Measurements from ENCODE around the gene MAPK12. TPM values are rescaled to one million over a fixed set of nuclear protein-coding genes. Genes with fewer than 3 reads are reported as not detected.
A peak's percentile ranks its signal among the peaks of the same experiment; 100 is the strongest.

The MAPK12 gene
- total RNA-seq, 1 donor from 2014 or later = 46.6 TPM

DNA sequence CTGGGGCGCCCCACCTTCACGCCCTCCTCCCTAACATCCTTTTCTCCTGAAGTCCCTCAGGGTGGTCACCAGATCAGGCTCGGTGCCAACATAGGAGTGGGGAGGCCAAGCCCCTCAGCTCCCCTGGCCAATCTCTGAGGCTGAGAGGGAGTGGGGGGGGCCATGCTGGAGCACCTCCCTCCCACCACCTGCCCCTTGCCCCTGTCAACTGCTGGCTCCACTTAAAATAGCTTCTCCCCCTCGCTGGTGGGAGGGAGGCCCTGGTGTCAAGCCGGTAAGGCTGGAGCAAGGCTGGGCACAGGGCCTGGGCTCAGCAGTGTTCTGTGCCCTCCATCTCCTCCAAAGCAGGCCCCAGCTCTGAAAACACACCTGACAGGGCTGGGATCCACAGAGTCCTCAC lies 41.1 kb upstream of the MAPK12 start:
- Mint-ChIP-seq H3K4me1 (ENCODE audit: low read depth) (peaks cover 68% of the 10 kb centered on the region), H3K9me3 (ENCODE audit: low read depth) (no peaks in the 10 kb centered on the region), H3K27ac (ENCODE audit: unreplicated experiment) (peak overlapping the region; percentile 99), H3K36me3 (ENCODE audit: low read depth) (no peaks in the 10 kb centered on the region), H3K4me3 (ENCODE audit: unreplicated experiment) (peak overlapping the region; percentile 33), H3K27me3 (ENCODE audit: low read depth) (no peaks in the 10 kb centered on the region)
- TF ChIP-seq, protein P1, sequence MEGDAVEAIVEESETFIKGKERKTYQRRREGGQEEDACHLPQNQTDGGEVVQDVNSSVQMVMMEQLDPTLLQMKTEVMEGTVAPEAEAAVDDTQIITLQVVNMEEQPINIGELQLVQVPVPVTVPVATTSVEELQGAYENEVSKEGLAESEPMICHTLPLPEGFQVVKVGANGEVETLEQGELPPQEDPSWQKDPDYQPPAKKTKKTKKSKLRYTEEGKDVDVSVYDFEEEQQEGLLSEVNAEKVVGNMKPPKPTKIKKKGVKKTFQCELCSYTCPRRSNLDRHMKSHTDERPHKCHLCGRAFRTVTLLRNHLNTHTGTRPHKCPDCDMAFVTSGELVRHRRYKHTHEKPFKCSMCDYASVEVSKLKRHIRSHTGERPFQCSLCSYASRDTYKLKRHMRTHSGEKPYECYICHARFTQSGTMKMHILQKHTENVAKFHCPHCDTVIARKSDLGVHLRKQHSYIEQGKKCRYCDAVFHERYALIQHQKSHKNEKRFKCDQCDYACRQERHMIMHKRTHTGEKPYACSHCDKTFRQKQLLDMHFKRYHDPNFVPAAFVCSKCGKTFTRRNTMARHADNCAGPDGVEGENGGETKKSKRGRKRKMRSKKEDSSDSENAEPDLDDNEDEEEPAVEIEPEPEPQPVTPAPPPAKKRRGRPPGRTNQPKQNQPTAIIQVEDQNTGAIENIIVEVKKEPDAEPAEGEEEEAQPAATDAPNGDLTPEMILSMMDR (IDR thresholded peaks at IDR 0.05) = no peak
- DNase-seq (ENCODE audit: low spot score) = no peak

DNA sequence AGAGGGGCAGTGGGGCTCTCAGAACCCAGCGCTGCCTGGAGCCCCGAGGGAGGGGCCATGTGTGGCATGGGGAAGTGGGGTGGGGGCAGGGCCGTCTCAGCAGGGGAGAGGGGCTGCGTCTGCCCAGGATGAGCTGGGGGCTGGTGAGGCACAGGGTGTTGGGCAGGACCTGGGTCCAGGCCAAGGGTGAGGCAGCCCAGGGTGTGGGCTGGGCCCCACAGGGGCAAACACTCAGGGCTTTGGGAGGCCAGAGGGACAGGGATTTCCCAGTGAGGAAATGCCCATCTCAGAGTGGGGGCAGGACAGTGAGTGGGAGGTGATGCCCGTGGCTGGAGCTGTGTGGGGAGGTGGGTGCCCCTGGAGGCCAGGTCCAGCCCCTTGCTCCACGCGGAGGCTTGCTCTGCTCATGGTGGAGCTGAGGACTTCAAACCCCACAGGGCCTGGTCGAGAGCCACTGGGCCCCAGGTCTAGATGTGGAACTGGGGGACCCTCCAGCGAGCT lies 40.6 kb upstream of the MAPK12 start:
- TF ChIP-seq, protein P1 (IDR thresholded peaks at IDR 0.05) = no peak
- no peak overlapping the region for H3K4me3 Mint-ChIP-seq (ENCODE audit: unreplicated experiment)
- H3K36me3 Mint-ChIP-seq (ENCODE audit: low read depth) = no peaks in the 10 kb centered on the region
- no peaks in the 10 kb centered on the region for H3K9me3 Mint-ChIP-seq (ENCODE audit: low read depth)
- H3K27me3 Mint-ChIP-seq (ENCODE audit: low read depth) = no peaks in the 10 kb centered on the region
- DNase-seq (ENCODE audit: low spot score) = no peak
- H3K27ac Mint-ChIP-seq (ENCODE audit: unreplicated experiment) = peak overlapping the region; percentile 99
- H3K4me1 Mint-ChIP-seq (ENCODE audit: low read depth) = peaks cover 72% of the 10 kb centered on the region

DNA sequence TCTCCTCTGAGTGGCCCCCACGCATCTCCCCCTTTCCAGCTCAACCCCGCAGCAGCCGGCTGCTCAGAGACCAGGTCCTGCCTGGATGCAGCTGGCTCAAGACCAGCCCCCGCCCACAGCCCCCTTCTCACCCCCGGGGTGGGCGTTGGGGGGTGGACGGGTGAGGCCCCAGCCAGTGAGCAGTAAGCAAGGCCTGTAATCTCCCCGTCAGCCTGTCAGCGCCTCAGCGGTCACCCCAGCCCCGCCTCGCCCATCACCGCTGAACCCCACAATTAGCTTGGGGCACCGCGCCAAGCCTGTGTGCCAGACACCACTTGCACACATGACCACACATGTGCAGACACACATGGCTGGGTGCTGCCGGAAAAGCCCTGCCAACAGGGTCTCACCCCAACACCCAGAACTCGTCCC lies 40.1 kb upstream of the MAPK12 start:
- Mint-ChIP-seq H3K4me1 (ENCODE audit: low read depth) (peaks cover 75% of the 10 kb centered on the region), H3K27ac (ENCODE audit: unreplicated experiment) (peak overlapping the region; percentile 57), H3K9me3 (ENCODE audit: low read depth) (no peaks in the 10 kb centered on the region), H3K4me3 (ENCODE audit: unreplicated experiment) (no peak overlapping the region), H3K36me3 (ENCODE audit: low read depth) (no peaks in the 10 kb centered on the region), H3K27me3 (ENCODE audit: low read depth) (no peaks in the 10 kb centered on the region)
- no peak for DNase-seq (ENCODE audit: low spot score)
- TF ChIP-seq, protein P1 (IDR thresholded peaks at IDR 0.05) = no peak

DNA sequence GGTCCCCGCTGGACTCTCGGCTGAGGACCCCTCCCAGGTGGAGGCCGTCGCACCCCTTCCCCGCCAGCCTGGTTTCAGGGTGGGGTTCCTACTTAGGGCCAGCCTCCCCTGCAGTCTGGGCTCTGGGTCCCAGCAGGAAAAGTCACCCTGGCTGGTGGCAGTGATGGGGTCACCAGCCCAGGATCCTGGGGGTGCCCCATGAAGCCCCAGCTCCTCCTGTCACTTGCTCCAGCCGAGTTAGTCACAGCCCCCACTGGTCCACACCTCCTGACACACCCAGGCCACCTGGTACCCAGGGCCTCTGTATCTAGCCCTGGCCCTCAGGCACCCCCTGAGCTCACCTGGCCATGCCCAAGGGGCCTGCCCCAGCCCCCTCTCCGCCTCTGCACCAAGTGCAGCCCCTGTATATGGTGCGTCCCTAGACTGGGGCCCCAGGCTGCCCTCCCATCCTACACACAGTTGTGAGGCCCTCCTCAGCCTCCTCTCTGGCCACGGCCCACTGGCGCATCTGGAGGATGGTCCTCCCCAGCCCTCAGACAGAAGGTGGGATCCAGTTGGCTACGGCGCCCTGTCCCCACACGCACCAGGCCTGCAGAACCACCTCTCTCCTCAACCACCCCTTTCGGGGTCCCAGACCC lies 39.3 kb upstream of the MAPK12 start:
- Mint-ChIP-seq H3K36me3 (ENCODE audit: low read depth) (no peaks in the 10 kb centered on the region), H3K4me1 (ENCODE audit: low read depth) (peaks cover 78% of the 10 kb centered on the region), H3K27me3 (ENCODE audit: low read depth) (no peaks in the 10 kb centered on the region), H3K9me3 (ENCODE audit: low read depth) (no peaks in the 10 kb centered on the region), H3K27ac (ENCODE audit: unreplicated experiment) (no peak overlapping the region), H3K4me3 (ENCODE audit: unreplicated experiment) (peak overlapping the region; percentile 25)
- TF ChIP-seq, protein P1 (IDR thresholded peaks at IDR 0.05) = no peak
- no peak for DNase-seq (ENCODE audit: low spot score)

DNA sequence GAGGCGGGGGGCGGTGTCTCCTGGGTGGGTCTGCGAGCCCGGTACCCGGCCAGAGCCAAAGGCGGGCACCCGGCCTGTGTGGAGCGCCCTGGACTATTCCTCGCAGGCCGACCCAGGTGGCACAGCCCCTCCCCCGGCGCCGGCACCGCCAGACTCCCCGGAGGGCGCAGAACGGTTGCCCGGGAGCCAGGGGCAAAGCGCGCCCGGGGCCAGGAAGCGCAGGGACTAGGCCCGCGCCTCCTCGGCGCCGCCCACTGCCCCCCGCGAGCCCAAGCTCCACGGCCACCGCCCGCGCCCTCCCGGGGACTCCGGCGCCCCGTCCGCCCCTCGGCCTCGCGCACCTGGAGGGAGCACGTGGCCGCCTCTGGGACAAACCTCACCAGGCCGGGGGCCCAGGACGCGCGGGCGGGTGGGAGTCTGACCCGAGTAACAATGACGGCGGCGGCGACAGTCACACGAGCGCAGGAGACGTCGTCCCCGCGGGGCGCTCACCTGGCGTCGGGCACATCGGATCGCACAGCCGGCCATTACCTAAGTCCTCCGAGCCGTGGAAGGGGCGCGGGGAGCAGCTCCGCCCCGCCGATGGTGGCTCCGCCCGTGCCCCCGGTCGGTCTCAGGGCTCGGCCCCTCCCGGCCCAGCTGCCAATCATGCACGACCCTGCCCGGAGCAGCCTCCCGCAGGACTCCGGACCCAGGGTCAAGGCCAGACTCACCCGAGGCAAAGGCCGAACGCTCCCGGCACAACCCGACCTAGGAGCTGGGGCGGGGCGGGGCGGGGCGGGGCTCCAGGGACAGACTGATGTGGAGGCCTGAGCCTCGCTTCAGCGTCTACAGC lies 38.5 kb upstream of the MAPK12 start:
- H3K27ac Mint-ChIP-seq (ENCODE audit: unreplicated experiment) = no peak overlapping the region
- no peak overlapping the region for H3K4me3 Mint-ChIP-seq (ENCODE audit: unreplicated experiment)
- H3K9me3 Mint-ChIP-seq (ENCODE audit: low read depth) = no peaks in the 10 kb centered on the region
- H3K4me1 Mint-ChIP-seq (ENCODE audit: low read depth) = peaks cover 78% of the 10 kb centered on the region
- no peaks in the 10 kb centered on the region for H3K36me3 Mint-ChIP-seq (ENCODE audit: low read depth)
- TF ChIP-seq, protein P1 (IDR thresholded peaks at IDR 0.05) = no peak
- no peak for DNase-seq (ENCODE audit: low spot score)
- no peaks in the 10 kb centered on the region for H3K27me3 Mint-ChIP-seq (ENCODE audit: low read depth)

Data from chondrocyte (in vitro differentiated cells).